Measurements from ENCODE around the gene SREBF1. TPM values are rescaled to one million over a fixed set of nuclear protein-coding genes. Genes with fewer than 3 reads are reported as not detected.

SREBF1 gene
- total RNA-seq, 3 donors from 2014 or later = 161 to 179 (median 170) TPM

- DNase-seq (no peak), ATAC-seq (no peak)
- Histone ChIP-seq H3K9me3 (no peaks in the 10 kb centered on the region), H3K4me1 (ENCODE audit: low read depth) (peaks cover 18% of the 10 kb centered on the region), H3K4me3 (no peak overlapping the region), H3K36me3 (ENCODE audit: low read depth) (no peaks in the 10 kb centered on the region)
- TF ChIP-seq CTCF (IDR thresholded peaks at IDR 0.05) = no peak
- intact Hi-C loops (cut with DNase I, micrococcal nuclease) = loop anchor here in 1 of 2 donors (10.0 kb wide), 1 partner anchor 104 kb away; the partner anchor contains the start of gene RAI1
Measured at GRCh38 chr17:17788967-17789366, 47.8 kb downstream of the SREBF1 start.

- ATAC-seq = no peak
- DNase-seq = no peak
- H3K4me1 ChIP-seq (ENCODE audit: low read depth) = peaks cover 21% of the 10 kb centered on the region
- intact Hi-C loops (cut with DNase I, micrococcal nuclease) = loop anchor here in 1 of 2 donors (10.0 kb wide), 1 partner anchor 103 kb away; the partner anchor contains the start of gene RAI1
- no peak overlapping the region for H3K4me3 ChIP-seq
- no peak for TF ChIP-seq CTCF (IDR thresholded peaks at IDR 0.05)
- no peaks in the 10 kb centered on the region for H3K36me3 ChIP-seq (ENCODE audit: low read depth)
- no peaks in the 10 kb centered on the region for H3K9me3 ChIP-seq
Measured at GRCh38 chr17:17787568-17787967, 49.2 kb downstream of the SREBF1 start.

GRCh38 chr17:17786998-17787397 lies 49.8 kb downstream of the SREBF1 start:
- intact Hi-C loops (cut with DNase I, micrococcal nuclease) = loop anchor here in 1 of 2 donors (10.0 kb wide), 1 partner anchor 102 kb away; the partner anchor contains the start of gene RAI1
- DNase-seq = no peak

GRCh38 chr17:17785407-17785806 lies 51.4 kb downstream of the SREBF1 start:
- no peak for TF ChIP-seq CTCF (IDR thresholded peaks at IDR 0.05)
- no peaks in the 10 kb centered on the region for H3K36me3 ChIP-seq (ENCODE audit: low read depth)
- H3K9me3 ChIP-seq = no peaks in the 10 kb centered on the region
- ATAC-seq (no peak), DNase-seq (no peak)
- peaks cover 26% of the 10 kb centered on the region for H3K4me1 ChIP-seq (ENCODE audit: low read depth)
- H3K4me3 ChIP-seq = no peak overlapping the region
- intact Hi-C loops (cut with DNase I, micrococcal nuclease) = loop anchor here in 1 of 2 donors (10.0 kb wide), 1 partner anchor 101 kb away; the partner anchor contains the start of gene RAI1

More at GRCh38 chr17:17786998-17787397, 49.8 kb downstream of the SREBF1 start:
- H3K4me3 ChIP-seq = no peak overlapping the region
- H3K4me1 ChIP-seq (ENCODE audit: low read depth) = peaks cover 24% of the 10 kb centered on the region
- no peak for TF ChIP-seq CTCF (IDR thresholded peaks at IDR 0.05)
- H3K9me3 ChIP-seq = no peaks in the 10 kb centered on the region
- H3K36me3 ChIP-seq (ENCODE audit: low read depth) = no peaks in the 10 kb centered on the region
- no peak for ATAC-seq

GRCh38 chr17:17784657-17785267 lies 52.0 kb downstream of the SREBF1 start:
- H3K4me1 ChIP-seq (ENCODE audit: low read depth) = peaks cover 21% of the 10 kb centered on the region
- intact Hi-C loops (cut with DNase I, micrococcal nuclease) = loop anchor here in 1 of 2 donors (10.0 kb wide), 1 partner anchor 100 kb away; the partner anchor contains the start of gene RAI1
- ATAC-seq (no peak), DNase-seq (peak in 1 of 3 donors; percentile 20)
- H3K9me3 ChIP-seq = no peaks in the 10 kb centered on the region
- H3K4me3 ChIP-seq = no peak overlapping the region
- no peaks in the 10 kb centered on the region for H3K36me3 ChIP-seq (ENCODE audit: low read depth)
- TF ChIP-seq CTCF (IDR thresholded peaks at IDR 0.05) = no peak
